ENCODE data around the gene EID2B. TPM values are rescaled to one million over a fixed set of nuclear protein-coding genes. Genes with fewer than 3 reads are reported as not detected.

The EID2B gene
- polyA plus RNA-seq, 3 donors, result 1.2 to 2.6 (median 2.4) TPM

GRCh38 chr19:39533003-39533512, 406 bp upstream of the EID2B start:
- Mint-ChIP-seq H3K27ac (no peak overlapping the region), H3K27me3 (ENCODE audit: low read depth in 3 of 3) (peaks cover 0 to 2% (median 0%) of the 10 kb centered on the region in 3 donors)

DNA sequence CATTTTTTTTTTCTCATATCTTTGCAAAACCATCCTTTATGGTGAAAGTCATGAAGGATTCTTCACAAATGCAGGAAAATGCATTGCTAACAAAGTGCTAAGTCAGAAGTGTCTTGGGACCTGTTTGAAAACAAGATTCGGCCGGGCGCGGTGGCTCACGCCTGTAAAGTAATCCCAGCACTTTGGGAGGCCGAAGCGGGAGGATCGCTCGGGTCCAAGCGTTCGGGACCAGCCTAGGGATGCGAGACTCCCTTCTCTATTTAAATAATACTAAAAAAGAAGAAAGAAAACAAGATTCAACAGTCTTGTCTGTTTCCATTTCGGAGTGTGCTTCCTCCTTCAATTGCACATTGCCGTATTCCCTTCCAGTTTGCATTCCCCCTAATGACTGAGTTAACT, 819 bp downstream of the EID2B start:
- Histone ChIP-seq H3K27me3 (ENCODE audit: control insufficient read depth in 2 of 2, insufficient read depth in 2 of 2, low read length in 2 of 2) (no peaks in the 10 kb centered on the region), H3K4me2 (replicated peaks; ENCODE audit: extremely low read depth, low read length, poor library complexity, severe bottlenecking) (peak overlapping the region; percentile 87), H3K9ac (ENCODE audit: insufficient read depth, low read length, poor library complexity, severe bottlenecking) (peak overlapping the region; percentile 83), H3K4me3 (replicated peaks in 1 of 3; ENCODE audit: low read depth in 2 of 3, low read length in 3 of 3) (peak overlapping the region; percentile 68 to 92 (median 77)), H3K4me1 (ENCODE audit: control insufficient read depth in 1 of 2, insufficient read depth in 2 of 2, low read length in 2 of 2) (peaks cover 8 to 11% of the 10 kb centered on the region in 2 donors), H3K36me3 (replicated peaks in 1 of 2; ENCODE audit: control insufficient read depth in 1 of 2, insufficient read depth in 2 of 2, low read length in 2 of 2) (no peaks in the 10 kb centered on the region), H3K9me3 (replicated peaks in 1 of 2; ENCODE audit: control insufficient read depth in 1 of 2, insufficient read depth in 1 of 2, low read length in 2 of 2) (no peaks in the 10 kb centered on the region), H2AFZ (ENCODE audit: insufficient read depth, low read depth, low read length, poor library complexity, severe bottlenecking) (peak overlapping the region; percentile 97), H3K27ac (ENCODE audit: low read depth in 1 of 2, low read length in 2 of 2) (peak overlapping the region; percentile 41 to 84), H3K79me2 (ENCODE audit: insufficient read depth, low read length) (peaks cover 15% of the 10 kb centered on the region), H4K20me1 (ENCODE audit: insufficient read depth, low read length) (no peaks in the 10 kb centered on the region)
- intact Hi-C loops (cut with micrococcal nuclease), result loop anchor here (5.0 to 10.0 kb wide), 7 partner anchors 50 to 190 kb away; partner anchors contain the start of genes MED29 (in 2 of the 2), PAF1 (in 2 of the 2), RPS16 (in 1 of the 2) and SAMD4B (in 1 of the 2)
- TF ChIP-seq, protein P1, sequence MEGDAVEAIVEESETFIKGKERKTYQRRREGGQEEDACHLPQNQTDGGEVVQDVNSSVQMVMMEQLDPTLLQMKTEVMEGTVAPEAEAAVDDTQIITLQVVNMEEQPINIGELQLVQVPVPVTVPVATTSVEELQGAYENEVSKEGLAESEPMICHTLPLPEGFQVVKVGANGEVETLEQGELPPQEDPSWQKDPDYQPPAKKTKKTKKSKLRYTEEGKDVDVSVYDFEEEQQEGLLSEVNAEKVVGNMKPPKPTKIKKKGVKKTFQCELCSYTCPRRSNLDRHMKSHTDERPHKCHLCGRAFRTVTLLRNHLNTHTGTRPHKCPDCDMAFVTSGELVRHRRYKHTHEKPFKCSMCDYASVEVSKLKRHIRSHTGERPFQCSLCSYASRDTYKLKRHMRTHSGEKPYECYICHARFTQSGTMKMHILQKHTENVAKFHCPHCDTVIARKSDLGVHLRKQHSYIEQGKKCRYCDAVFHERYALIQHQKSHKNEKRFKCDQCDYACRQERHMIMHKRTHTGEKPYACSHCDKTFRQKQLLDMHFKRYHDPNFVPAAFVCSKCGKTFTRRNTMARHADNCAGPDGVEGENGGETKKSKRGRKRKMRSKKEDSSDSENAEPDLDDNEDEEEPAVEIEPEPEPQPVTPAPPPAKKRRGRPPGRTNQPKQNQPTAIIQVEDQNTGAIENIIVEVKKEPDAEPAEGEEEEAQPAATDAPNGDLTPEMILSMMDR (IDR thresholded peaks at IDR 0.05), result no peak
- Mint-ChIP-seq H3K27me3 (ENCODE audit: low read depth in 3 of 3) (peaks cover 0 to 2% (median 0%) of the 10 kb centered on the region in 3 donors), H3K9me3 (peaks cover 0 to 2% (median 0%) of the 10 kb centered on the region in 7 donors), H3K36me3 (peaks cover 2 to 6% of the 10 kb centered on the region in 2 donors), H3K4me1 (peaks cover 11% of the 10 kb centered on the region), H3K27ac (peak overlapping the region; percentile 60 to 92 (median 83)), H3K4me3 (peak overlapping the region; percentile 93 to 95)
- 60% methylated on average over 9 of the region's 14 CpGs for WGBS (ENCODE audit: insufficient coverage)
- DNase-seq, result no peak

More at GRCh38 chr19:39533003-39533512, 406 bp upstream of the EID2B start:
- Mint-ChIP-seq H3K4me1 (peaks cover 13% of the 10 kb centered on the region), H3K4me3 (peak overlapping the region in 1 of 2 donors; percentile 93), H3K36me3 (peaks cover 3 to 5% of the 10 kb centered on the region in 2 donors), H3K9me3 (peaks cover 0 to 2% (median 0%) of the 10 kb centered on the region in 7 donors)
- 75% methylated on average over 2 of the region's 12 CpGs for WGBS (ENCODE audit: insufficient coverage)
- H4K20me1 ChIP-seq (ENCODE audit: insufficient read depth, low read length), result no peaks in the 10 kb centered on the region
- peak overlapping the region; percentile 87 for H3K4me2 ChIP-seq (replicated peaks; ENCODE audit: extremely low read depth, low read length, poor library complexity, severe bottlenecking)
- peaks cover 8 to 11% of the 10 kb centered on the region in 2 donors for H3K4me1 ChIP-seq (ENCODE audit: control insufficient read depth in 1 of 2, insufficient read depth in 2 of 2, low read length in 2 of 2)
- H3K9me3 ChIP-seq (replicated peaks in 1 of 2; ENCODE audit: control insufficient read depth in 1 of 2, insufficient read depth in 1 of 2, low read length in 2 of 2), result no peaks in the 10 kb centered on the region
- H3K9ac ChIP-seq (ENCODE audit: insufficient read depth, low read length, poor library complexity, severe bottlenecking), result no peak overlapping the region
- TF ChIP-seq, protein P1 (IDR thresholded peaks at IDR 0.05), result peak; percentile 68
- no peak for DNase-seq
- H3K36me3 ChIP-seq (replicated peaks in 1 of 2; ENCODE audit: control insufficient read depth in 1 of 2, insufficient read depth in 2 of 2, low read length in 2 of 2), result no peaks in the 10 kb centered on the region
- intact Hi-C loops (cut with micrococcal nuclease), result loop anchor here (5.0 to 10.0 kb wide), 7 partner anchors 51 to 191 kb away; partner anchors contain the start of genes MED29 (in 2 of the 2), PAF1 (in 2 of the 2), RPS16 (in 1 of the 2) and SAMD4B (in 1 of the 2)
- H2AFZ ChIP-seq (ENCODE audit: insufficient read depth, low read depth, low read length, poor library complexity, severe bottlenecking), result peak overlapping the region; percentile 97
- H3K4me3 ChIP-seq (replicated peaks in 1 of 3; ENCODE audit: low read depth in 2 of 3, low read length in 3 of 3), result peak overlapping the region in 1 of 3 experiments; percentile 92
- no peaks in the 10 kb centered on the region for H3K27me3 ChIP-seq (ENCODE audit: control insufficient read depth in 2 of 2, insufficient read depth in 2 of 2, low read length in 2 of 2)
- no peak overlapping the region for H3K27ac ChIP-seq (ENCODE audit: low read depth in 1 of 2, low read length in 2 of 2)
- H3K79me2 ChIP-seq (ENCODE audit: insufficient read depth, low read length), result peaks cover 25% of the 10 kb centered on the region

Data from CD14-positive monocyte (primary cell).